GM19438 (cell line): Measurements from ENCODE around the gene WNT3.

ENCODE experiments used
- ATAC-seq: cut with Tn5 transposase; IDR thresholded peaks from one replicate; pipeline ENCODE4 v1.9.1; 2021; ENCODE audit warnings: low read depth; ENCODE audit not compliant: unreplicated experiment

The WNT3 gene

GRCh38 chr17:46739982-46740381 lies 78.5 kb downstream of the WNT3 start:
- ATAC-seq: no peak

- ATAC-seq: no peak
These were observed 79.9 kb downstream of the WNT3 start for GRCh38 chr17:46738544-46738943.

- ATAC-seq: no peak
These were observed 81.2 kb downstream of the WNT3 start for GRCh38 chr17:46737326-46737725.

GRCh38 chr17:46736100-46736499 lies 82.4 kb downstream of the WNT3 start:
- no peak for ATAC-seq

GRCh38 chr17:46733837-46734475 lies 84.5 kb downstream of the WNT3 start:
- ATAC-seq: no peak

GRCh38 chr17:46732754-46733398 lies 85.6 kb downstream of the WNT3 start:
- no peak for ATAC-seq

GRCh38 chr17:46732160-46732559 lies 86.3 kb downstream of the WNT3 start:
- ATAC-seq: no peak

GRCh38 chr17:46730679-46731078 lies 87.8 kb downstream of the WNT3 start:
- no peak for ATAC-seq

GRCh38 chr17:46730026-46730425 lies 88.5 kb downstream of the WNT3 start:
- ATAC-seq: no peak

- ATAC-seq: no peak
These were observed 90.7 kb downstream of the WNT3 start for GRCh38 chr17:46727572-46728348.

GRCh38 chr17:46726206-46726605 lies 92.3 kb downstream of the WNT3 start:
- no peak for ATAC-seq

- no peak for ATAC-seq
These were observed 95.7 kb downstream of the WNT3 start for GRCh38 chr17:46722662-46723285.

- no peak for ATAC-seq
These were observed 98.1 kb downstream of the WNT3 start for GRCh38 chr17:46720408-46720807.

GRCh38 chr17:46719891-46720290 lies 98.6 kb downstream of the WNT3 start:
- ATAC-seq: no peak

- ATAC-seq: no peak
These were observed 100.5 kb downstream of the WNT3 start for GRCh38 chr17:46717999-46718398.
